ENCODE measurements around the gene ANXA4.

- TF ChIP-seq POLR2AphosphoS5 (IDR thresholded peaks at IDR 0.05; ENCODE audit: insufficient read depth in 1 of 2, low read depth in 1 of 2) (peak in 1 of 2 donors; percentile 71), CTCF (IDR thresholded peaks at IDR 0.05) (no peak)
Measured at GRCh38 chr2:69755862-69756467, 14.0 kb downstream of the ANXA4 start.

Measured in vagina (tissue), 2 donors.